Measurements from ENCODE around the gene APOBEC2. TPM values are rescaled to one million over a fixed set of nuclear protein-coding genes. Genes with fewer than 3 reads are reported as not detected.

The APOBEC2 gene
- total and polyA plus RNA-seq, 2 of the 13 experiments (the other 11 are each of a cell fraction or from before 2014, with no cell fraction given), result 0.09 TPM; not detected in 1

DNA sequence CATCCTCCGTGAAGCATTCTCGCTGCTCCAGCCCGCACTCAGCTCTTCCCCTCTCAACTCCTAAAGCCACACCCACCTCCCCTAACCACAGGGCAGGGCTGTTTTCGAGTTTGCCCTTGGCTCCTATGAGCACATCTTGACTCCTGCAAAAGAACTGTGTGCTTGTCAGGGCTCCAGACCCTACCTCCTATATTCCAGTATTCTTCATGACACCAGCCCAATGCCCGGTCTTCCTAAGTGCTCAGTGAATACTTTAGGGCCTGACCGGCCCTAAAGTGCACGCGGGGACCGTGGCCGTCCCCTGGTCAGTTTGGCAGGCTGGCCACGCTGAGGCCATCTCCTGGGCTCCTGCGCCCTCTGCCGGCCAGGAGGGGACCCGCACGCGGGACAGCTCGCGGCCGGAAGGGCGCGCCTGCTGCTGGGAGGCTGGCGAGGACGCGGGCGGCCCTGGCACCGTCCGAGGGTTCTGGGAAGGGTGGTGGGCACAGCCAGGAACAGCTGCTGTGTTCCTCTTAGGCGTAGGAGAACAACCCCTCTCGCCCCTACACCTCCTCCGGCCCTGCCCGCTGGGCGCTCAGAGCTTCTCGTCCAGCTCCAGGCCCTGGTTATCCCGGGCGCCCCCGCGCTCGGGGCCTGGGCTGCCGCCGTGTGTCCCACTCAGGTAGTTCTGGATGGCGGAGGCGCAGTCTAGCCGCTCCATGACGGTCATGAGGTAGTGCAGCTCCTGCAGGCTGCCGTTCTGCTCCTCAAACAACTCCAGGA lies 25.0 kb upstream of the APOBEC2 start (continued):
- TF ChIP-seq FOXJ3 (CRISPR knock-in tag; IDR thresholded peaks at IDR 0.05; ENCODE audit: borderline replicate concordance) (no peak), RELA (CRISPR knock-in tag; IDR thresholded peaks at IDR 0.05) (no peak), HOXD1 (CRISPR knock-in tag; IDR thresholded peaks at IDR 0.05) (peak; percentile 82; the same call in 1 of the 2 replicates), RBM39 (IDR thresholded peaks at IDR 0.05; ENCODE audit: low read depth, low read length, poor library complexity, severe bottlenecking) (peak; percentile 83), ZNF264 (CRISPR knock-in tag; IDR thresholded peaks at IDR 0.05) (no peak), MXD1 (CRISPR knock-in tag; IDR thresholded peaks at IDR 0.05) (peak; percentile 65), ZC3H13 (CRISPR knock-in tag; IDR thresholded peaks at IDR 0.05) (no peak), ZNF3 (CRISPR knock-in tag; IDR thresholded peaks at IDR 0.05) (no peak), ZNF446 (CRISPR knock-in tag; IDR thresholded peaks at IDR 0.05) (no peak), ZNF20 (CRISPR knock-in tag; IDR thresholded peaks at IDR 0.05) (no peak), MAF1 (CRISPR knock-in tag; IDR thresholded peaks at IDR 0.05; ENCODE audit: borderline replicate concordance) (no peak; the same call in 1 of the 2 replicates), ELK4 (CRISPR knock-in tag; IDR thresholded peaks at IDR 0.05; ENCODE audit: borderline replicate concordance) (no peak), TERF1 (CRISPR knock-in tag; IDR thresholded peaks at IDR 0.05) (no peak), DPF2 (CRISPR knock-in tag; IDR thresholded peaks at IDR 0.05; ENCODE audit: borderline replicate concordance, low read depth) (no peak), ZNF761 (CRISPR knock-in tag; conservative IDR thresholded peaks at IDR 0.05) (0 out of 2 replicates have a peak, but pooled peaks have one; percentile 79), ZNF136 (CRISPR knock-in tag; IDR thresholded peaks at IDR 0.05; ENCODE audit: low read depth) (no peak), SNAI1 (CRISPR knock-in tag; IDR thresholded peaks at IDR 0.05; ENCODE audit: borderline replicate concordance) (no peak), ZNF547 (CRISPR knock-in tag; IDR thresholded peaks at IDR 0.05) (peak; percentile 91), ZNF790 (CRISPR knock-in tag; IDR thresholded peaks at IDR 0.05; ENCODE audit: borderline replicate concordance) (no peak), ZNF749 (CRISPR knock-in tag; IDR thresholded peaks at IDR 0.05; ENCODE audit: borderline replicate concordance) (0 out of 2 replicates have a peak, but pooled peaks have one; percentile 47), SRF (IDR thresholded peaks at IDR 0.05; ENCODE audit: low read depth, low read length) (no peak), HHEX (CRISPR knock-in tag; IDR thresholded peaks at IDR 0.05) (no peak), CBFB (CRISPR knock-in tag; IDR thresholded peaks at IDR 0.05) (peak; percentile 69; the same call in 1 of the 2 replicates), ZNF350 (CRISPR knock-in tag; IDR thresholded peaks at IDR 0.05; ENCODE audit: borderline replicate concordance, low read depth) (peak; percentile 44; the same call in 1 of the 2 replicates), REL (CRISPR knock-in tag; conservative IDR thresholded peaks at IDR 0.05) (no peak), ZNF781 (CRISPR knock-in tag; IDR thresholded peaks at IDR 0.05; ENCODE audit: borderline replicate concordance, not compliant biosample characterization) (no peak), MTF1 (CRISPR knock-in tag; IDR thresholded peaks at IDR 0.05) (no peak), RFX3 (CRISPR knock-in tag; IDR thresholded peaks at IDR 0.05) (no peak), ZNF225 (CRISPR knock-in tag; IDR thresholded peaks at IDR 0.05) (peak; percentile 50)
